Caco-2 (cell line): ENCODE measurements around the gene RGL4. TPM values are rescaled to one million over a fixed set of nuclear protein-coding genes. Genes with fewer than 3 reads are reported as not detected.
A peak's percentile ranks its signal among the peaks of the same experiment; 100 is the strongest.

Experiments
- BruUV-seq: library from RNA; stranded (reverse); fragments of 400-500 nt; replicated peaks from 2 replicates; lab custom pipeline; 2021; lab: Mats Ljungman, UMichigan
- CTCF ChIA-PET: fragments of 300-600 bp; sonication (Branson Sonifier 250); formaldehyde crosslinking; loops from one replicate; lab custom pipeline; 2022; ENCODE audit warnings: antibody characterized with exemption; lab: Charles Lee
- POLR2A ChIA-PET: fragments of 300-600 bp; sonication (Branson Sonifier 250); formaldehyde crosslinking; loops from one replicate; lab custom pipeline; 2022; ENCODE audit warnings: antibody characterized with exemption; lab: Charles Lee
- DNase-seq, 2 experiments: peaks; one replicate each; pipeline versions ENCODE4 v3.0.0 to v3.0.0-alpha.2; 2020 to 2022
- H3K27me3 ChIP-seq: replicated peaks from 2 replicates; pipeline ENCODE4 v1.6.0; 2011; ENCODE audit warnings: low read length; ENCODE audit not compliant: control insufficient read depth, insufficient read depth
- H3K36me3 ChIP-seq: 2 replicates; pipeline ENCODE4 v1.5.1; 2011; ENCODE audit warnings: low read length; ENCODE audit not compliant: control insufficient read depth, insufficient read depth
- H3K4me1 ChIP-seq: fragments of 250-450 bp; sonication (Bioruptor Pico); 2 replicates; pipeline ENCODE4 v1.5.1; 2020; ENCODE audit warnings: mild to moderate bottlenecking
- H3K4me3 ChIP-seq: 2 replicates; pipeline ENCODE4 v1.5.1; 2011; ENCODE audit warnings: low read depth, mild to moderate bottlenecking, control low read depth, low read length
- H3K9me3 ChIP-seq: fragments of 250-450 bp; sonication (Bioruptor Pico); 2 replicates; pipeline ENCODE4 v1.5.1; 2020; ENCODE audit warnings: mild to moderate bottlenecking, moderate library complexity
- H3K27ac Mint-ChIP-seq: one replicate; pipeline ENCODE4 v1.8.0; 2022; ENCODE audit warnings: mixed read lengths; ENCODE audit not compliant: unreplicated experiment
- H3K27me3 Mint-ChIP-seq: one replicate; pipeline ENCODE4 v1.8.0; 2022; ENCODE audit warnings: mixed read lengths; ENCODE audit not compliant: insufficient read depth, unreplicated experiment
- H3K36me3 Mint-ChIP-seq: one replicate; pipeline ENCODE4 v1.8.0; 2022; ENCODE audit warnings: mild to moderate bottlenecking, mixed read lengths; ENCODE audit not compliant: insufficient read depth, unreplicated experiment
- H3K4me1 Mint-ChIP-seq: one replicate; pipeline ENCODE4 v1.8.0; 2022; ENCODE audit warnings: low read depth, mixed read lengths; ENCODE audit not compliant: unreplicated experiment
- H3K4me3 Mint-ChIP-seq: one replicate; pipeline ENCODE4 v1.8.0; 2022; ENCODE audit warnings: mild to moderate bottlenecking, moderate library complexity, mixed read lengths; ENCODE audit not compliant: unreplicated experiment
- H3K9me3 Mint-ChIP-seq: one replicate; pipeline ENCODE4 v1.8.0; 2022; ENCODE audit warnings: mixed read lengths; ENCODE audit not compliant: unreplicated experiment
- intact Hi-C: fragments of 100-400 bp; cut with micrococcal nuclease; formaldehyde crosslinking; loops from one replicate; pipeline ENCODE4 v1.10.0; 2022; ENCODE audit not compliant: unreplicated experiment
- total RNA-seq: library from RNA; stranded (reverse); gene quantifications from 2 replicates; pipeline ENCODE4 v1.2.3, GENCODE V29; 2022
- TF ChIP-seq, protein P1 (sequence below), 2 experiments: fragments of 200-600 bp in 1 of 2; IDR thresholded peaks; 1 replicate in 1 of 2; 2 replicates in 1 of 2; pipeline versions ENCODE4 v1.5.1 to v1.8.0; 2011 to 2022; ENCODE audit warnings: antibody characterized with exemption in 1 of 2, control low read depth in 1 of 2, inconsistent platforms in 1 of 2, low read depth in 1 of 2, low read length in 1 of 2, mild to moderate bottlenecking in 1 of 2, moderate library complexity in 1 of 2; ENCODE audit not compliant: insufficient read depth in 1 of 2, severe bottlenecking in 1 of 2, unreplicated experiment in 1 of 2

Gene RGL4
- total RNA-seq, 1 experiment from 2014 or later: not detected

DNA sequence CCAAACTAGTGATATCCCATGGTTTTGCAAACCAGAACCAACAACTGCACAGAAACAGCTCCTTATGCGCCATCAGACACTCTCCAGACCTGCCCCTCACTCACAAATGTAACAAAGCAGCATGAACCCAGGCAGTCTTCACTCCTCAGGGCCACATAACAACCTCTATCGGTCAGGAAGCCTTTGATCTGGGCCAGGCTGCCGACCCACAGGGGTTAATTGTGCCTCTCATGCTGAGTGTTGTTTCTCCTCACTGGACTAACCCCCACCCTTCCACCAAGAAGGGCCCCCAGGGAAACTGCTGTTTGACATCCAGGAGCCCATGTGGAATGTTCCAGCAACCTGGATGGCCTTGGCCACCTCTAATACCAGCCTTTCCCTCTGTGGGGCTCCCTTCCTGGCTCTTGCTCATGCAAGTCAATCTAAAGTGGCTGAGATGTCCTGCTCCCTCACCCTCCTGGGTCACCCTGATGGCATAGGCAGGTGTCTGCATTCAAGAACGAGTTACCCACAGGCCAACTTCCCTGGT, 7.9 kb upstream of the RGL4 start:
- CTCF ChIA-PET: no interaction called here
- H3K36me3 Mint-ChIP-seq: peaks cover 16% of the 10 kb centered on the region
- POLR2A ChIA-PET: no interaction called here

DNA sequence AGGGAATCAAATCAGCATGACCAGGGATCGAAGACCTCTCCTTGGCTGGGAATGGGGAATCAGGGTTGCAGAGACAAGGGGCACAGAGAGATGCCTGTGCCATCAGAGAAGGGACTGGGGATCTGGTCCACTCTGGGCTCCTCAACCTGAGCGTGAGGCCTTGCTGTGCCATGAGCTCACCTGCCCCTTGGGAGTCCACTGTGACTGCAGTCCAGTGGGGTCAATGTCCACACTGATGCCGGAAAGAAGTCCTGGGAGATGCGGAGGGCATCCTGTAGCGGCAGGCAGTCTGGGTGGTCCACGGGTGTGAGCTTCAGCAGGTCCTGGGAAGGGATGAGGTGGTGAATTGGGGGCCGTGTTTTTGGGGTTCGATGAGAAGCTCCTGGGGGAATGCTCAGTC, 7.3 kb upstream of the RGL4 start:
- BruUV-seq: no TSS peak
- Histone ChIP-seq H3K36me3 (no peaks in the 10 kb centered on the region; the same call in 1 of the 2 replicates), H3K4me3 (no peak overlapping the region), H3K27me3 (no peaks in the 10 kb centered on the region), H3K9me3 (no peaks in the 10 kb centered on the region), H3K4me1 (no peaks in the 10 kb centered on the region)
- ChIA-PET POLR2A (no interaction called here), CTCF (no interaction called here)
- H3K4me3 Mint-ChIP-seq: no peak overlapping the region
- intact Hi-C loops: no loop called here
- no peaks in the 10 kb centered on the region for H3K9me3 Mint-ChIP-seq
- TF ChIP-seq, protein P1, sequence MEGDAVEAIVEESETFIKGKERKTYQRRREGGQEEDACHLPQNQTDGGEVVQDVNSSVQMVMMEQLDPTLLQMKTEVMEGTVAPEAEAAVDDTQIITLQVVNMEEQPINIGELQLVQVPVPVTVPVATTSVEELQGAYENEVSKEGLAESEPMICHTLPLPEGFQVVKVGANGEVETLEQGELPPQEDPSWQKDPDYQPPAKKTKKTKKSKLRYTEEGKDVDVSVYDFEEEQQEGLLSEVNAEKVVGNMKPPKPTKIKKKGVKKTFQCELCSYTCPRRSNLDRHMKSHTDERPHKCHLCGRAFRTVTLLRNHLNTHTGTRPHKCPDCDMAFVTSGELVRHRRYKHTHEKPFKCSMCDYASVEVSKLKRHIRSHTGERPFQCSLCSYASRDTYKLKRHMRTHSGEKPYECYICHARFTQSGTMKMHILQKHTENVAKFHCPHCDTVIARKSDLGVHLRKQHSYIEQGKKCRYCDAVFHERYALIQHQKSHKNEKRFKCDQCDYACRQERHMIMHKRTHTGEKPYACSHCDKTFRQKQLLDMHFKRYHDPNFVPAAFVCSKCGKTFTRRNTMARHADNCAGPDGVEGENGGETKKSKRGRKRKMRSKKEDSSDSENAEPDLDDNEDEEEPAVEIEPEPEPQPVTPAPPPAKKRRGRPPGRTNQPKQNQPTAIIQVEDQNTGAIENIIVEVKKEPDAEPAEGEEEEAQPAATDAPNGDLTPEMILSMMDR (IDR thresholded peaks at IDR 0.05; ENCODE audit: insufficient read depth in 1 of 2, low read depth in 1 of 2, low read length in 1 of 2, severe bottlenecking in 1 of 2, unreplicated experiment in 1 of 2): no peak
- H3K36me3 Mint-ChIP-seq: peaks cover 16% of the 10 kb centered on the region
- H3K27me3 Mint-ChIP-seq: no peaks in the 10 kb centered on the region
- no peak for DNase-seq
- H3K4me1 Mint-ChIP-seq: no peaks in the 10 kb centered on the region
- H3K27ac Mint-ChIP-seq: peak overlapping the region; percentile 32

More for the DNA sequence above, 7.9 kb upstream of the RGL4 start:
- TF ChIP-seq, protein P1 (IDR thresholded peaks at IDR 0.05; ENCODE audit: insufficient read depth in 1 of 2, low read depth in 1 of 2, low read length in 1 of 2, severe bottlenecking in 1 of 2, unreplicated experiment in 1 of 2): no peak
- DNase-seq: no peak
- Mint-ChIP-seq H3K27me3 (no peaks in the 10 kb centered on the region), H3K4me1 (no peaks in the 10 kb centered on the region), H3K27ac (peak overlapping the region; percentile 32), H3K4me3 (no peak overlapping the region), H3K9me3 (no peaks in the 10 kb centered on the region)
- H3K4me1 ChIP-seq: no peaks in the 10 kb centered on the region
- H3K36me3 ChIP-seq: no peaks in the 10 kb centered on the region
- H3K9me3 ChIP-seq: no peaks in the 10 kb centered on the region
- intact Hi-C loops: no loop called here
- H3K4me3 ChIP-seq: no peak overlapping the region
- no peaks in the 10 kb centered on the region for H3K27me3 ChIP-seq
- no TSS peak for BruUV-seq

DNA sequence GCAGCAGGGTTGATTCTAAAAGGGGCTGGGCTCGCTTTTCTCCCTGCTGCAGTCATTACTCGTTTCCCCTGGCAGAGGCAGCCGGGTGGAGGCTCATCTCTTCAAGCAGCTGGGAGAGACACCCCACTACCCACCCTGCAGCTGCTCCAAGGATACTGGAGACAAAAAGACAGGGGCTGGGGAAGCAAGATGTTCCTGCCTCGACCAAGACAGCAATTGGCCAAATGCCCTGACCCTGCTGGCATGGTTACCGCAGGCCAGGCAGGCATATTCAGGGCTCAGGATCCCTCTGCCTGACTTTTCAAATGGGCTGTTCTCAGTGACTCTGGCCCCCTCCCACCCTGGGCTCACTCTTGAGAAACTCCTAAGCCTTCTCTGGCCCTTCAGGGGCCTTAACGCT, 6.8 kb upstream of the RGL4 start:
- BruUV-seq: no TSS peak
- Histone ChIP-seq H3K4me1 (no peaks in the 10 kb centered on the region), H3K27me3 (no peaks in the 10 kb centered on the region), H3K9me3 (no peaks in the 10 kb centered on the region), H3K4me3 (no peak overlapping the region), H3K36me3 (no peaks in the 10 kb centered on the region; the same call in 1 of the 2 replicates)
- Mint-ChIP-seq H3K9me3 (no peaks in the 10 kb centered on the region), H3K36me3 (peaks cover 16% of the 10 kb centered on the region), H3K4me1 (no peaks in the 10 kb centered on the region), H3K27ac (no peak overlapping the region), H3K27me3 (no peaks in the 10 kb centered on the region), H3K4me3 (no peak overlapping the region)
- ChIA-PET POLR2A (no interaction called here), CTCF (no interaction called here)
- intact Hi-C loops: no loop called here
- TF ChIP-seq, protein P1 (IDR thresholded peaks at IDR 0.05; ENCODE audit: insufficient read depth in 1 of 2, low read depth in 1 of 2, low read length in 1 of 2, severe bottlenecking in 1 of 2, unreplicated experiment in 1 of 2): no peak
- DNase-seq: no peak
